HL-60 (cell line): ENCODE results near the gene RCCD1.

ENCODE experiments used
- CTCF ChIP-seq: IDR thresholded peaks from one replicate; pipeline ENCODE4 v1.5.1; 2011; ENCODE audit warnings: low read length, control low read depth, inconsistent platforms; ENCODE audit not compliant: insufficient read depth
- GABPA ChIP-seq: IDR thresholded peaks from 2 replicates; pipeline ENCODE4 v1.6.1; 2012; ENCODE audit warnings: low read depth
- POLR2AphosphoS5 ChIP-seq: IDR thresholded peaks from 2 replicates; pipeline ENCODE4 v1.6.1; 2012; ENCODE audit warnings: low read depth
- REST ChIP-seq: IDR thresholded peaks from 2 replicates; pipeline ENCODE4 v1.6.1; 2012; ENCODE audit warnings: low read depth; ENCODE audit not compliant: insufficient replicate concordance
- SPI1 ChIP-seq: IDR thresholded peaks from 2 replicates; pipeline ENCODE4 v1.6.1; 2012; ENCODE audit warnings: low read depth, mild to moderate bottlenecking, borderline replicate concordance

- no peak for TF ChIP-seq CTCF
- TF ChIP-seq REST, result no peak
- no peak for TF ChIP-seq POLR2AphosphoS5
- TF ChIP-seq SPI1, result peak; percentile 38; the same call in 1 of the 2 replicates
- TF ChIP-seq GABPA, result no peak
Measured at GRCh38 chr15:90970274-90970673, 15.6 kb downstream of the RCCD1 start.
